ENCODE results near the gene MSANTD3.
A peak's percentile ranks its signal among the peaks of the same experiment; 100 is the strongest.

MSANTD3 gene

GRCh38 chr9:100472268-100472667 lies 45.3 kb downstream of the MSANTD3 start:
- H3K27me3 Mint-ChIP-seq = peaks cover 30% of the 10 kb centered on the region
- peaks cover 5% of the 10 kb centered on the region for H3K4me1 Mint-ChIP-seq
- H3K9me3 Mint-ChIP-seq = no peaks in the 10 kb centered on the region
- peak overlapping the region; percentile 61 for H3K4me3 Mint-ChIP-seq
- H3K27ac Mint-ChIP-seq = no peak overlapping the region
- H3K36me3 Mint-ChIP-seq = peaks cover 4% of the 10 kb centered on the region

GRCh38 chr9:100472788-100473275 lies 45.9 kb downstream of the MSANTD3 start, which contains the start of gene TMEFF1:
TSS of gene TMEFF1 (plus strand) at chr9:100473149. CDS start at chr9:100473545, 396 bp downstream.
- Mint-ChIP-seq H3K4me1 (peaks cover 5% of the 10 kb centered on the region), H3K27me3 (peaks cover 30% of the 10 kb centered on the region), H3K36me3 (peaks cover 4% of the 10 kb centered on the region), H3K27ac (no peak within 1 kb of the TSS), H3K4me3 (peak within 1 kb of the TSS; percentile 73), H3K9me3 (no peaks in the 10 kb centered on the region)

- Mint-ChIP-seq H3K4me1 (peaks cover 5% of the 10 kb centered on the region), H3K9me3 (no peaks in the 10 kb centered on the region), H3K36me3 (peaks cover 4% of the 10 kb centered on the region), H3K27ac (no peak overlapping the region), H3K27me3 (peaks cover 34% of the 10 kb centered on the region), H3K4me3 (peak overlapping the region; percentile 73)
Measured at GRCh38 chr9:100473276-100474081, 46.5 kb downstream of the MSANTD3 start.

GRCh38 chr9:100474082-100474923 lies 47.4 kb downstream of the MSANTD3 start:
- peak overlapping the region; percentile 69 for H3K4me3 Mint-ChIP-seq
- H3K27ac Mint-ChIP-seq = peak overlapping the region; percentile 51
- peaks cover 4% of the 10 kb centered on the region for H3K36me3 Mint-ChIP-seq
- peaks cover 5% of the 10 kb centered on the region for H3K4me1 Mint-ChIP-seq
- H3K27me3 Mint-ChIP-seq = peaks cover 34% of the 10 kb centered on the region
- no peaks in the 10 kb centered on the region for H3K9me3 Mint-ChIP-seq

- Mint-ChIP-seq H3K27ac (no peak overlapping the region), H3K27me3 (peaks cover 34% of the 10 kb centered on the region), H3K4me3 (no peak overlapping the region), H3K4me1 (peaks cover 5% of the 10 kb centered on the region), H3K36me3 (peaks cover 4% of the 10 kb centered on the region), H3K9me3 (no peaks in the 10 kb centered on the region)
Measured at GRCh38 chr9:100474924-100475276, 48.0 kb downstream of the MSANTD3 start.

GRCh38 chr9:100477241-100477640 lies 50.3 kb downstream of the MSANTD3 start:
- Mint-ChIP-seq H3K4me1 (peaks cover 5% of the 10 kb centered on the region), H3K4me3 (no peak overlapping the region), H3K27ac (no peak overlapping the region), H3K27me3 (peaks cover 28% of the 10 kb centered on the region), H3K9me3 (no peaks in the 10 kb centered on the region), H3K36me3 (peaks cover 7% of the 10 kb centered on the region)

- Mint-ChIP-seq H3K4me1 (peaks cover 5% of the 10 kb centered on the region), H3K27ac (no peak overlapping the region), H3K27me3 (peaks cover 23% of the 10 kb centered on the region), H3K36me3 (peaks cover 7% of the 10 kb centered on the region), H3K4me3 (no peak overlapping the region), H3K9me3 (no peaks in the 10 kb centered on the region)
Measured at GRCh38 chr9:100478192-100478591, 51.2 kb downstream of the MSANTD3 start.

- H3K4me1 Mint-ChIP-seq = no peaks in the 10 kb centered on the region
Measured at GRCh38 chr9:100479820-100480219, 52.9 kb downstream of the MSANTD3 start.

GRCh38 chr9:100485196-100485595 lies 58.3 kb downstream of the MSANTD3 start:
- Mint-ChIP-seq H3K27me3 (no peaks in the 10 kb centered on the region), H3K27ac (no peak overlapping the region), H3K36me3 (peaks cover 5% of the 10 kb centered on the region), H3K9me3 (no peaks in the 10 kb centered on the region), H3K4me1 (no peaks in the 10 kb centered on the region), H3K4me3 (no peak overlapping the region)

More at GRCh38 chr9:100479820-100480219, 52.9 kb downstream of the MSANTD3 start:
- H3K27me3 Mint-ChIP-seq = peaks cover 16% of the 10 kb centered on the region
- no peak overlapping the region for H3K4me3 Mint-ChIP-seq
- no peaks in the 10 kb centered on the region for H3K9me3 Mint-ChIP-seq
- peaks cover 5% of the 10 kb centered on the region for H3K36me3 Mint-ChIP-seq
- H3K27ac Mint-ChIP-seq = no peak overlapping the region

- Mint-ChIP-seq H3K9me3 (no peaks in the 10 kb centered on the region), H3K27me3 (no peaks in the 10 kb centered on the region), H3K27ac (no peak overlapping the region), H3K4me3 (no peak overlapping the region), H3K4me1 (no peaks in the 10 kb centered on the region), H3K36me3 (peaks cover 1% of the 10 kb centered on the region)
Measured at GRCh38 chr9:100486479-100487176, 59.7 kb downstream of the MSANTD3 start.

GRCh38 chr9:100488177-100488576 lies 61.2 kb downstream of the MSANTD3 start:
- Mint-ChIP-seq H3K27ac (no peak overlapping the region), H3K4me3 (no peak overlapping the region), H3K9me3 (no peaks in the 10 kb centered on the region), H3K36me3 (peaks cover 1% of the 10 kb centered on the region), H3K4me1 (no peaks in the 10 kb centered on the region), H3K27me3 (no peaks in the 10 kb centered on the region)

GRCh38 chr9:100489836-100490235 lies 62.9 kb downstream of the MSANTD3 start:
- no peaks in the 10 kb centered on the region for H3K9me3 Mint-ChIP-seq
- H3K4me1 Mint-ChIP-seq = no peaks in the 10 kb centered on the region
- no peak overlapping the region for H3K27ac Mint-ChIP-seq
- no peaks in the 10 kb centered on the region for H3K27me3 Mint-ChIP-seq
- no peak overlapping the region for H3K4me3 Mint-ChIP-seq
- H3K36me3 Mint-ChIP-seq = no peaks in the 10 kb centered on the region

- Mint-ChIP-seq H3K9me3 (no peaks in the 10 kb centered on the region), H3K4me1 (no peaks in the 10 kb centered on the region), H3K4me3 (no peak overlapping the region), H3K27ac (no peak overlapping the region), H3K36me3 (no peaks in the 10 kb centered on the region), H3K27me3 (no peaks in the 10 kb centered on the region)
Measured at GRCh38 chr9:100492952-100493351, 66.0 kb downstream of the MSANTD3 start.

- H3K27ac Mint-ChIP-seq = no peak overlapping the region
- no peak overlapping the region for H3K4me3 Mint-ChIP-seq
- H3K4me1 Mint-ChIP-seq = no peaks in the 10 kb centered on the region
- no peaks in the 10 kb centered on the region for H3K9me3 Mint-ChIP-seq
- peaks cover 5% of the 10 kb centered on the region for H3K36me3 Mint-ChIP-seq
- no peaks in the 10 kb centered on the region for H3K27me3 Mint-ChIP-seq
Measured at GRCh38 chr9:100498592-100498991, 71.6 kb downstream of the MSANTD3 start.

- Mint-ChIP-seq H3K27ac (no peak overlapping the region), H3K9me3 (no peaks in the 10 kb centered on the region), H3K4me3 (no peak overlapping the region), H3K27me3 (no peaks in the 10 kb centered on the region), H3K36me3 (peaks cover 5% of the 10 kb centered on the region), H3K4me1 (no peaks in the 10 kb centered on the region)
Measured at GRCh38 chr9:100499460-100499859, 72.5 kb downstream of the MSANTD3 start.

All from activated naive CD4-positive, alpha-beta T cell treated with anti-CD3 and anti-CD28 coated beads, Interleukin-2, amount 50 U/mL, for 24 hours (primary cell).